ENCODE data around the gene NFASC.

Gene NFASC

DNA sequence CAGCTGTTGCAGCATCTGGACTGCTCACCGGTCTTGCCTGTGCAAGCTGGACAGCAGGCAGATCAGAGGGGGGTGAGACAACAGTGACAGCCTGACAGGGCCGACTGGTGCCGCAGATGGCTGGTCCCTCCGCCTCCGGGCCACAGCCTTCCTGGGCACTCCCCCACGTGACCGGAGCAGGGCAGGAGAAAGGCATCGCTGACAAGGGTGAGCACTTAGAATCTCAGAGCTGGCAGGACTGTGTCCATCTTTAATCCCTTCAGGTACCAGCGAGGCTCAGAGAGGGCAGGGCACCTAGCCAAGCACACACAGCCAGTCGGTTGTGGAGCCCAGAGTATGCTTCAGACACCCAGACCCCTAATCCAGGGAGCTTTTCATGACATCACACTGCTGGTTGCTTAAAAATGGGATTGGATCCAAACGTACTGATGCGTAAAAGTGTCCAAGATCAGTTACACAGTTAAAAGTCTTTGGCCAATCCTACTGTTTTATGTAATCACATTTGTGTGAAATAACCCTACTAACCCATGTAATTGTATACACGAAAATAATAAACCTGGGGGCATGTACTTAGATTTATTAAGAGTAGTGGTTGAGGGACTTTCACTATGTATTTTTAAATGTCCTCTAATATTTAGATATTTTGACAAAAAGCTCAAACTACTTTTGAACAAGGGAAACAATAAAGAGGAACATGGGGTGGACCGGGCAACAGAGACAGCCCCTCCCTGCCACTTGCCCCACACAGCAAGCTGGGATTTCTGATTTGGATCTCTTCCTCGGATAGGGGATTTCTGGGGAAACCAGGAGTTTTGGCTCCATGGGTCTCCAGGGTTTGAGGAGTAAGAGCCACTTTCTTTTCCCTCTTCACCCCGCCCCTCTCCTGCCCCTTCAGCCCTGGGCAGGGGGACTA, 171.6 kb downstream of the NFASC start:
- DNase-seq (ENCODE audit: low read depth), result no peak

DNA sequence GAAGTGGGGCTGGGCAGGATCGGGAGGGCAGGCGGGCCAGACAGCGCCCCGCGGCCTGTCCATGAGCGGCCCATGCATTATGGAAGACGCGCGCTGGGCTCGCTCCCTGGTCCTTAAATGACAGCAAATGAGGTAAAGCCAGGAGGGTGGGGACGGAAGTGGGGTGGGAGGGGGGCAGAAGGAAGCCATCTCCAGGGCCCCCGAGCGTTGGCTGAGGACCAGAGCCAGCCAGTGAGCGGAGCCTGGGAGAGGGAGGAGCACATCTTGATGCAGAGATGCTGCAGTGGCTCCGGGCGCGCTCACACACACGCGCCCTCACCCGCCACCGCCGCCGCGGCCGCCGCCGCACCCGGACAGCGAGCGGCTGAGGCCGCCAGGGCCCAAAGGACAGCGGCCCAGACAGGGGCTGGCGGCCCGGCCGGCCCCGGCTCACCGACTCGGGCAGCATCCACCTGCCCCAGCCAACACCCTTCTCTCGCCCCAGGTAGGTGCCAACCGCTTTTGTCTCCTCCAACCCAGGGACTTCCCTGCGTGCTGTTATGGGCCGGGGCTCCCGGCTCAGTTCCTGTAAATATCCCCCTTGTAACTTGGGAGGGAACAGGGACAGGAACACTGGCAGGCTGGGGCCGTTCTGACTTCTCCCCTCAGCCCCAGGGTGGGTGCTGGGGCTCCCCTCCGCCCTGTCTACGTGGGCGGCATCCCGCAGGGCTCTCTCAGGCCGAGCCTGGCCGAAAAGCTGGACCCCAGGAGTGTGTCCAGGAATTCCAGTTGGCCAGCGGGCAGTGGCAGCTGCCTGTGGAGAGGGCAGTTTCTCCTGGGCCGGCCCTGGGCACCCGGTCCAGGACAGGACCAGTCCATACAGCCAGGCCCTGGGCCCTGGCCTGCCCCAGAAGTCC, 172.5 kb downstream of the NFASC start, which contains the start of gene CNTN2:
Gene CNTN2, plus strand, starts transcription at position 302 of the 896 bp plus-strand sequence. CDS start 9,974 bp downstream, outside the sequence.
- no peak for DNase-seq (ENCODE audit: low read depth)

DNA sequence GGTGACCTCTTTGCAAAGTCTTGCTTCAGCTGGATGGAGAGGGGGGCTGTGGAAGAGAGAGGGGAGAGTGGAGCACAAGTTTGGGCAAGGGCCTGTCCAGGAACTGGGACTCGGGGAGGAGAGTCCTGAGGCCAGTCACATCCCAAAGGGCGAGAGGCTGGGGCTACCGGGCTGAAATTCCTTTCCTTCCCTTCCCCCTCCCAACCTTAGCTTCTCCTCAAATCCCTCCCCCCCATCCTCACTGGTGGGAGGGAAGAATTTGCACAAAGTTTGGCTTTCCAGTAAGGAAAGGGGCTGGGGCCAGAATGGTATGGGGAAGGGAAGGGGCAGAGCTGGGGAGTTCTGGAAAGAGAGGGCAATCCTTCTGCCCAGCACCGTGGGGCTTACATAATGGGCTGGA, 173.2 kb downstream of the NFASC start:
- DNase-seq (ENCODE audit: low read depth), result no peak

DNA sequence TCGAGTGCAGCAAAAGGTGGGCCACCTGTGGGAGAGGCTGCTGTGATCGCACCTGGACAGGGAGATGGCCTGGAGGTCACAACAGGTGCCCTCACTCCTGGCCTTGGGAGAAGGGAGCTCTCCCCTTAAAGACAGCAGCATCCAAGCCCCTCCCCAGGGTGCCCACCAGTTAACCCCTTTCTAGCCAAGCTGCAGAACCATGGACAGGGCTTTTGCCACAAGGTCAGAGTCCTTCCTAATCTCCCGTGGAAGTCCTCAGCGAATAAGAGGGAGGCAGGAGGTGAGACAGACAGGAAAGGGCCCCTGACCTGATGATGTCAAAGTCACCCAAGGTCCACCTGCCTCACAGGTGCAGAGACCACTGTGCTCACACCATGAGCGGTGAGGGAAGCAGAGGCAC, 174.1 kb downstream of the NFASC start:
- DNase-seq (ENCODE audit: low read depth), result no peak

DNA sequence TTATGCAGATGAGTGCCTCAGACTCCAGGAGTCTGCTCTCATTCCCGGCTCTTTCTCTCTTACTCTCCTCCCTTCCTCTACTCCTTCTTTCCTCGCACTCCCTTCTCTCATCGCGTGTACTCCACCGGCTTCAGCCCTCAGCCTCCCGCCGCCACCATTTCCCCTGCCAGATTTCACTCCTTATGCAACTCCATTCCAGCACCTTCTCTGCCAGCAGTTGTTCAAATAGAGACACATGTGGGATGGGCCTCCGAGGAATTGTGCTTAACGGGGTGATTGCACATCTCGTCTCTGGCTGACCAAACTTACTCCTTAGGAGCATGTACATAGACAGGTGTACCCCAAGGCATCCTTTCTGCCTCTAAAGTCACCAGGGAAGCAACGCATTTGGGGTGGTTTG, 174.5 kb downstream of the NFASC start:
- DNase-seq (ENCODE audit: low read depth), result no peak

DNA sequence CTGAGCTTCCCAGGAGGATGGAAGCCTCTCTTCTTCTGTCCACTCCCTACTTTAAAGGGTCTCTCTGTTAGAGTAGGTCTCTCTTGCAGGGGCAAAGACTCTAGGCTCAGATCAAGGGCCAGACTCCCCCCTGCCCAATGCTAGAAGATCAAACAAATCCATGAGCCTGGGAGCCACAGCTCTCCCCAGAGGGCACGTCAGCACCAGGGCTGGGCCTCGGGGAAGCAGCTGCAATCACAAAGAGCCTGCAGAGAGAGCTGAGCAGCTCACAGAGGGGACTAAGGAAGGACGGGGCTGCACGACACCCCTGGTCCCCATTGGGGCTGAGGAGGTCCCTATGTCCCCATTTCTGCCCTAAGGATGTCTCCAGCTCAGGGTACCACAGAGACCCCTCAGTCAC, 176.2 kb downstream of the NFASC start:
- no peak for DNase-seq (ENCODE audit: low read depth)

DNA sequence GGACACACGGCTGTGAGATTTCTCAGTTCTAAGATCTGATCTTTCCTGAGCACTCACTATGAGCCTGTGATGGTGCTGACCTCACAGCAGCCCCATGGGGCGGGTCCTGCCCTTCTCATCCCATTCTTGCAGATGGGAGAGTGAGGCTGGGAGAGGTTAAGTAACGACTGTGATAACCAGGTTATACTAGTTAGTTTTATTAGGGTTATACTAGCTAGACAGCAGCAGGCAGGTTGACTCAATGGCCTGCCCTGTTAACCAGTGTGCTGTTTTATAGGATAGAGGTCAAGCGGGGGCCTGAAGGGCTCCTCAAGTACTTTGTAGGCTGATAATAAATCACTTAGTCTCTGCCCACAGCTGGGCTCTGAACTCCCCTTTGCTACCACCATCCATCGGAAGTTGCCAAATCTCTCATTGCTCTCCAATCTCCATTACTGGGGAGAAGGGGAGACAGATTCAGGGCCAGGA, 177.1 kb downstream of the NFASC start:
- DNase-seq (ENCODE audit: low read depth), result no peak

DNA sequence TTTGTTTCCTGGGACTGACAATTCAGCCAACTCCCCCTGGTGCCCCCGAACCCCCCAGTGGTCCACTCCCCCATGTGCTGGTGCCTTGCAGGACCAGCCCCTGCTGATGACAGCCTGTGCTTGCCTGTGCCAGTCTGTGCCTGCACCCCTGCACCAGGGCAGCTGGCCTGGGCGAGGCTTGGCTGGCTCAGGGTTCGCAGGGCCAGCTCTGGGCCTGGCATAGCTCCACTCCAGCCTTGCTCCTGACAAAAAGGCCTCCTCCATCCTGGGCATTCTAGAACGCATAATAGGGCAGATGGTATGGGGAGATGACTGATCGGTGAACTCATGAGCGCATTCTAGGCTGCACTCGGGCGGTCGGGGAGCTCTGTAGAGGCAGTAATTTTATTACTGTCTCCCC, 177.7 kb downstream of the NFASC start:
- no peak for DNase-seq (ENCODE audit: low read depth)

DNA sequence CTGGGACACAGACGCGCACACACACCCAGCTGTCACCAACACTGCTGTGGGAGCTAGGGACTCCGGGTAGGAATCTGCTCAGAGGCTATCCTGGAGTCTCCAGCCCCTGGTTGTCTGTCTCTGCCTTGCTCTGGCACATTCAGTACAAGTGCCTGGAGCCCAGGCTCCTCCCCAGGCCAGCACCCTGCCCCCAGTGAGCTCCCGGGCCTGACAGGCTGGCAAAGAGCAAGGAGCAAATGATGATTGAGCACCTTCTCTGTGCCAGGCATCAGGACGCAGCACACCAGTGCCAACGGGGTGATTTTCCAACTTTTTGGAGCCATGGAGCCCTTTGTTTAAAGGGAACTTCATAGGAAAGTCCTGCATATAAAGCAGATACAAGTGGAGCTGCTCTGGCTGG, 178.8 kb downstream of the NFASC start:
- DNase-seq (ENCODE audit: low read depth), result no peak

DNA sequence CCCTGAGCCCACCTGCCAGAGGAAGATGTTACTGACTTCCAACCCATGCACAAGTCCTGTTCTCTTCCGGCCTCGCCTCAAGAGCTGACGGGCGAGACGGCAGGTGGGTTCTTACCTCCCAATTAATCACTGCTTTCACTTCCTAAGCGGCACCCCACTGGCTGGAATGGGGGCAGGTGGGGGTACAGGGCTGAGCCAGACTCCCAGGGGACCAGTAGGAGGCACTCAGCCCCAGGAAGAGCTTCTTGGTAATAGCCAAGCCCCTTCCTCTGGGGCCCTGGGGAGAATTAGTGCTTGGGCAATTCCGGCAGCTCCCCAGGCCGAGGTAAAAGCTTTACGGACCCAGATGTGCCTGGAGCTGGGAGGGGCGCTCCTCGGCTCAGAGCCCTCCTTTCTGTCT, 182.0 kb downstream of the NFASC start:
- no peak for DNase-seq (ENCODE audit: low read depth)

DNA sequence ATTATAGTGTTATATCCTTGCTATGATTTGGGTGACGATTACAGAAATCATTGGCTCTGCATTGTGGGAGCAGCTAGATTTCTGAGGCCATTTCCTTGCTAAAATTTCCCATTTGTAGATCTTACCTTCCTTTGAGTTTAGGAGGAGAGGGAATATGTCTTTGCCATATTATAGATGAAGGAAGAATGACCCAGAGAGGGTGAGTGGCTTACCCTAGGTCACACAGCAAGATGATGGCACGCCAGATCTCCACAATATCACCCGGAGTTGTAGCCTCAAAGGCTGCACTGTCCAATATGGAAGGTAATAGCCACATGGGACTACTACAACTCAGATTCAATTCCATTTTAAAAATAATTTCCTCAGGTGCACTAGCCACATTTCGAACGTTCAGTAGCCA, 182.6 kb downstream of the NFASC start:
- no peak for DNase-seq (ENCODE audit: low read depth)

DNA sequence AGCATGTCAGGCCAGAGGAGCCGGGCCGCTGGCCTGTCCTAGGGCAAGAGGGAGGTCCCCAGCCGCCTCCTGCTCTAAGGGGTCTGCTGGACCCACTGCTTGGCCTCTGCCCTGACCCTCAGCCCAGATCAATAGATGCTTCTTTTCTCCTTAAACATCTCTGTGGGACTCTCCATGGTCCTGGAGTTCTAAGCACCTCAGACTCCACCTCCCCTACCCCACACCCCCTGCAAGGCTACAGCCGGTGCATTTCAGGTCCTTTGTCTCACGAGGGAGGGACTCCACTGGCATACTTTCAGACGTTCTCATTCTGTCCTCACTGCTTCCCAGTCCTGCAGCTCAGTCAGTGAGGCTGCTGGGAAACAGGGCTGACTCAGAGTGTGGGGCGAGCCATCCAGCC, 183.4 kb downstream of the NFASC start:
- DNase-seq (ENCODE audit: low read depth), result no peak

DNA sequence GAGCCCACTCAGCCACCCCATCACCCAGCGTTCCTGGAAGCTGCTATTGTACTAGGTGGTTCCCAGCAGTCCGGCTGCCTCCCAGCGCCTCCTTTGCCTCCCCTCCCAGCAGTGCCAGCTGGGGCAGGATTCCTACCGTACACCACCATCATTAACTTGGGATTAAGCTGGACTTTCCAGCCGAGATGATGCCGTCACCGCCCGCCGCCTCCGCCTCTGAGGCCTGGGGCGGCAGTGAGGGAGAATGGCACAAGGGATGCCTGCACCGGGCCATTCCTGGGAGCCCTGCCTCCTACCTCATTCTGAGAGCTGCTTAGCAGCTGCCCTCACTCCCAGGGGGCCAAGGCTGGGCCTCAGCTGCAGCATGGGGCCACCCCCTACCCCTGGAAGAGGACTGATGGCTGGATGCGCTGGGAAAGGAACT, 185.5 kb downstream of the NFASC start:
- no peak for DNase-seq (ENCODE audit: low read depth)

DNA sequence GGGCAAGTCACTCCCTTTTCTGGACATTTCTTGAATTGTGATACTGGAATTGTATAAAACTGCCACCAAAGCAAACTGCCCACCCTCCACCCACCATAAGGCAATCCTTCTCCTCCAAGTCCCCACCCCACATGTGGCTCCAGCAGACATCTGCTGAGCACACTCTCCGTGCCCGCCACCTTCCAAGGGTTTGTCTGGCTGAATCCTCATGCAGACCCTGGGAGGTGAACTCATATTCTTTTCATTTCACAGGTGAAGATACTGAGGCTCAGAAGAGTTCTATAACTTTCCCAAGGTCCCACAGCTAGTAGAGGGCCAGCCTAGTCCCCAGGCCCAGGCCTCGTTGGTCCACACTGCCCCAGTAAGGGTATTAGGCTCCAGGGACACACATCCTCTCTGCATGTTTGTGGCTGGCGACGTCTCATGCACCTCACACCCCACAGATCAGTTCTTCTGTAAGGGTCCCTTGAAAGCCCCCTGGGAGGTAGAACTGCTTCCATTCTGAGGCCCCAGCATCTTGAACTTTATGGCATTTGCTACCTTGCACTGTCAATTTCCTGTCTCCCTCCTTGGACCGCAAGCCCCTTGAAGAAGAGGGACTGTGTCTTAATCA, 186.4 kb downstream of the NFASC start:
- DNase-seq (ENCODE audit: low read depth), result no peak

DNA sequence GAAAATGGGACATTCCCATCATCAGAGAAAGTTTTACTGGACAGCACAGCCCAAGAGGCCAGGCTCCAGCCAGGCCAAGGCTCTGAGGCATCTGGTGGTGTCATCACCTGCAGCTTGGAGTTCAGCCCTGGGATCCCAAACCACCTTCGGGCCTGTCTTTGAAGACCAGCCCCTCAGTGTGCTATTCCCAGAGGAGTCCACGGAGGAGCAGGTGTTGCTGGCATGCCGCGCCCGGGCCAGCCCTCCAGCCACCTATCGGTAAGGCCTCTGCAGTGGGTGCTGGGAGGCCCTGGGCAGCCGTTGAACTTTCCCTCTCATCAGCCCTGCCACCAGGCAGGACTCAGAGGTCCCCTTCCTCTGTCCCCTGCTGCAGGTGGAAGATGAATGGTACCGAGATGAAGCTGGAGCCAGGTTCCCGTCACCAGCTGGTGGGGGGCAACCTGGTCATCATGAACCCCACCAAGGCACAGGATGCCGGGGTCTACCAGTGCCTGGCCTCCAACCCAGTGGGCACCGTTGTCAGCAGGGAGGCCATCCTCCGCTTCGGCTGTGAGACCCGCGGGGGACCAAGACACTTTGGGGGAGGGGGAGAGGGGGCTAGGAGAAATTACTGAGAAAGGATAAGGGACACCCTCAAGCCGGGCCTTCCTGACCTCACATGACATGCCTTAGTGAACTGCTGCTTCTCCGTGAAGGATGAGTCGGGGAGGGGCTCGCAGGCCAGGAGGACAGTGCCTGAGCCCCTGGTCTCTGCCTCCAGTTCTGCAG, 187.3 kb downstream of the NFASC start:
- DNase-seq (ENCODE audit: low read depth), result no peak

DNA sequence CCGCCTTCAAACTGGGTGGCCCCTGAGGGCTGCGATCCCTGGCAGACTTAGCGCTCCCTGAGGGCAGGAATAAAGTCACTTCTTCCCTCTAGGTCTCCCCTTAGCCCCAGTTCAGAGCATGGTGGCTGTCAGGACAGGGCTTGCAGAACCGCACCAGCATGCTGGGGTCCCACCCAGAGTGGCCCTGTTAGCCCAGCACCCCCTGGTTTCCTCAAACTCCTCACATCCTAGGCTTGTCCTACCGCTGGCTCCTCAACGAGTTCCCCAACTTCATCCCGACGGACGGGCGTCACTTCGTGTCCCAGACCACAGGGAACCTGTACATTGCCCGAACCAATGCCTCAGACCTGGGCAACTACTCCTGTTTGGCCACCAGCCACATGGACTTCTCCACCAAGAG, 188.2 kb downstream of the NFASC start:
- no peak for DNase-seq (ENCODE audit: low read depth)

DNA sequence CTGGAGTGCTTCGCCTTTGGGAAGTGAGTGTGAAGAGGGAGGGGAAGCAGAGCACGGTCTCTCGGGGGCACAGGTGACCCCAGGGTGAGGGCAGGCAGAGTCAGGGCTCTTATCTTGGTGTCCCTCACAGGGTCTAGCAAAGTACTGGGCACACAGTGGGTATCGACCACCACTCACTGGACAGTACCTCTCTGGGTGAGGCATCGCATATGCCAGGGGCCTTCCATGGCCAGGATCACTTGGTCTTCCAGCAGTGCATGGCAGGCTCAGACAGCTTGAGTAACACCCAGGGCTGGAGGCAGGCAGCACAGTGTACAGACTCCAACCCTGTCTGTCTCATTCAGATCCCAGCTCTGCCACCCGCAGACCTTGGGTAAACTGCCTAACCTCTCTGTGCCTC, 189.0 kb downstream of the NFASC start:
- DNase-seq (ENCODE audit: low read depth), result no peak

DNA sequence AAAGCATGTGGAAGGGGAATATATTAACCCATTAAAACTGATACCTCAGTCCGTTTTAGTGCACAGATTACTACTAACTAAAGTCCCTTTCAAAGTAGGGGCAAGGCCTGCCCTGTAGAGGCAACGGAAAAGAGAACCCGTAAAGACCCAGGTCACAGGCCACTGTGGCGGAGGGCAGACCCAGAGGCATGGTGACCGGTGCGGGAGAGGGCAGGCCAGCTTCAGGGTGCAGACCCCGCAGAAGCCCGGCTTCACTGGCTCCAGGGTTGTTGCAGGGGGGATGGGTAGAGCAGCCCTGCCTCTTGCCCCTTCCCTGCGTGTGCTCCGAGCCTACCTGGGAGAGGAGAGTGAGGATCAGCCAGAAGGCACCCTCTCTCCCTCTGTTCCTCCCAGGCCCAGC, 190.1 kb downstream of the NFASC start:
- no peak for DNase-seq (ENCODE audit: low read depth)

DNA sequence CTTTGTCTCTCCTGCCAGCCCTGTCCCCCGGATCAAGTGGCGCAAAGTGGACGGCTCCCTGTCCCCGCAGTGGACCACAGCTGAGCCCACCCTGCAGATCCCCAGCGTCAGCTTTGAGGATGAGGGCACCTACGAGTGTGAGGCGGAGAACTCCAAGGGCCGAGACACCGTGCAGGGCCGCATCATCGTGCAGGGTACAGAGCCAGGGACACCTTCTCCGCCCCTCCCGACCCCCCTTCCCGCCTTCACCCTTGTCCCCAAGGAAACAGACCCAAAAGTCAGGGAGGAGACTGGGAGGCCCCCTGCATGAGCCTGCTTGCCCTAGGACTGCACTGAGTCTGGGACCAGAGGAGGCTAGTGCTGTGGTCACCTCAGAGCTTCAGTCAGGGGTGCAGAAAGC, 190.6 kb downstream of the NFASC start:
- no peak for DNase-seq (ENCODE audit: low read depth)

DNA sequence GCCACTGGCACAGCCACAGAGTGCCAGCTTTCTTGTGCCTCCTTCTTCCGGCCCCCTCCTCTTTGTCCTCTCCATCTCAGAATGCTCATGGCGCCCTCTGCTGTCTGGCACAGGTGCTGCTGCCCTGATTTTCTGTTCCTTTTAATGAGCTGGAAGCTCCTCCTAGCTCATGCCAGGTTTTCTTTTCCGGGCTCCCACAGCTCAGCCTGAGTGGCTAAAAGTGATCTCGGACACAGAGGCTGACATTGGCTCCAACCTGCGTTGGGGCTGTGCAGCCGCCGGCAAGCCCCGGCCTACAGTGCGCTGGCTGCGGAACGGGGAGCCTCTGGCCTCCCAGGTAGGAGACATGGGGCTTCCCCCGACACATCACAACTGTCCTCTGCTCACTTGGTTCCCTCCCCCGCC, 191.0 kb downstream of the NFASC start:
- peak; percentile 44 for DNase-seq (ENCODE audit: low read depth)

DNA sequence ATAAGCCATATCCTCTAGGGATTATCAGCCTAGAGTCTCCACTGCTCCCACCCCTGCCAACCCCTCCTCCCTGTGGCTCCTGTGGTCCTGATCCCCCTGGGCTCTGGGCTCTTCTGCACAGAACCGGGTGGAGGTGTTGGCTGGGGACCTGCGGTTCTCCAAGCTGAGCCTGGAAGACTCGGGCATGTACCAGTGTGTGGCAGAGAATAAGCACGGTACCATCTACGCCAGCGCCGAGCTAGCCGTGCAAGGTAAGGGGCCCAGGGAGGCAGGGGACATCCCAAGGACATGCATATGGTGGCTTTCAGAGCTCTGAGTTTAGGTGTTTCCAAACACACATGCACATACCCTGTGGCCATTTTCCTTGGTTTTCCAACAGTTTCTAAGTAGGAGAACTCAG, 191.7 kb downstream of the NFASC start:
- no peak for DNase-seq (ENCODE audit: low read depth)

DNA sequence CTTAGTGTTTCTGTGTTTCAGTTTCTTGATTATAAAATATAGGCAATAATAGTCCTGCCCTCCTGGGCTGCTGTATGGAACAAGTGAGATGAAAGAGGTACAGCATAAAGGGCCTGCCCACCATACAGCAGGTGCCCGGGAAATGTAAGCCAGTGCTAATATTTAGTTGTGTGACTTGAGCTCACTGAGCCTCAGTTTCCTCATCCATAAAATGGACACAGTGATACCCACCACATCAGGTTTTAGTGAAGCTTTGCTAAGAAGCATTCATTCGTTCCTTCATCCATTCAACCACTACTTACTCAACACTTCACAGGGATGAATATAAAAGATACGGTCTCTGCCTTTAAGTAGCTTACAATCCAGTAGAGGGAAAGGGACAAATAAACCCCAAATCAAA, 192.2 kb downstream of the NFASC start:
- DNase-seq (ENCODE audit: low read depth), result no peak

Data from amniotic epithelial cell (primary cell).